Stomach (tissue), 9 donors: ENCODE measurements around the gene IQCF5. TPM values are rescaled to one million over a fixed set of nuclear protein-coding genes. Genes with fewer than 3 reads are reported as not detected.

Source experiments
- DNase-seq, 2 donors: peaks; one replicate each; pipeline versions ENCODE4 v3.0.0 to v3.0.0-alpha.2; 2013 to 2019
- H3K27ac ChIP-seq, 5 donors: fragments of 200-600 bp in 4 of 5; sonication (generic) in 4 of 5; one replicate each; pipeline ENCODE4 v1.5.1; 2013 to 2019; ENCODE audit warnings: mild to moderate bottlenecking in 1 of 5, moderate library complexity in 1 of 5
- H3K27me3 ChIP-seq, 3 donors: fragments of 200-600 bp; sonication (generic); one replicate each; pipeline ENCODE4 v1.5.1; 2017 to 2019; ENCODE audit warnings: mixed run types in 1 of 3
- H3K36me3 ChIP-seq, 4 donors: fragments of 200-600 bp; sonication (generic); 1 replicate in 3 of 4; 2 replicates in 1 of 4; pipeline ENCODE4 v1.5.1; 2016 to 2019
- H3K4me1 ChIP-seq, 4 donors: fragments of 200-600 bp; sonication (generic); one replicate each; pipeline ENCODE4 v1.5.1; 2016 to 2019
- H3K4me3 ChIP-seq, 4 donors: fragments of 200-600 bp; sonication (generic) in 3 of 4; one replicate each; pipeline ENCODE4 v1.5.1; 2016 to 2019; ENCODE audit warnings: mild to moderate bottlenecking in 1 of 4
- H3K9me3 ChIP-seq, 4 donors: fragments of 200-600 bp; sonication (generic); one replicate each; pipeline ENCODE4 v1.5.1; 2016 to 2019
- EP300 ChIP-seq: sonication (generic); formaldehyde crosslinking; IDR thresholded peaks from one replicate; pipeline ENCODE4 v1.6.1; 2017; ENCODE audit warnings: antibody characterized with exemption
- POLR2A ChIP-seq, 4 donors: fragments of 450-650 bp; IDR thresholded peaks; one replicate each; pipeline ENCODE4 v1.6.1; 2016; ENCODE audit warnings: antibody characterized with exemption in 4 of 4, control low read depth in 2 of 4, mild to moderate bottlenecking in 1 of 4, moderate library complexity in 1 of 4
- POLR2AphosphoS5 ChIP-seq, 3 donors: sonication (generic); formaldehyde crosslinking; IDR thresholded peaks; one replicate each; pipeline ENCODE4 v1.6.1; 2016; ENCODE audit warnings: antibody characterized with exemption in 3 of 3
- WGBS, 5 donors: extraction: QIAGEN DNeasy Blood & Tissue Kit in 3 of 5; methylation state at CpG; one replicate each; pipeline versions ENCODE4 v1.1.5 to v1.1.7; 2013 to 2018; 5-methylcytosine and 5-hydroxymethylcytosine counted together
- intact Hi-C: fragments of 100-400 bp; cut with DNase I; formaldehyde crosslinking; loops from one replicate; pipeline ENCODE4 v1.15.1; 2023; ENCODE audit warnings: low total_unique reads
- polyA plus RNA-seq, 3 donors: library from polyadenylated mRNA; stranded (reverse); fragments of 200-250 nt; gene quantifications; one replicate each; pipeline ENCODE4 v1.2.3, GENCODE V29; 2013
- total RNA-seq, 5 donors: library from RNA; depleted of rRNA; stranded (reverse); fragments of >200 nt; gene quantifications; one replicate each; pipeline versions ENCODE4 v1.1.0 to v1.2.3, GENCODE V29; 2014 to 2016
- TF ChIP-seq, protein P1 (sequence below), 7 experiments: fragments of 450-650 bp in 4 of 7; fragments of 200-600 bp in 3 of 7; sonication (generic) in 3 of 7; IDR thresholded peaks; one replicate each; pipeline ENCODE4 v1.5.1; 2016 to 2019; ENCODE audit warnings: antibody characterized with exemption in 7 of 7, control low read depth in 2 of 7, mild to moderate bottlenecking in 1 of 7
- donor health status: healthy with polysubstance abuse.
- donor health status: Bipolar disorder and iron deficiency.
- donor health status: healthy.

IQCF5 gene
- total and polyA plus RNA-seq, 8 donors: not detected

DNA sequence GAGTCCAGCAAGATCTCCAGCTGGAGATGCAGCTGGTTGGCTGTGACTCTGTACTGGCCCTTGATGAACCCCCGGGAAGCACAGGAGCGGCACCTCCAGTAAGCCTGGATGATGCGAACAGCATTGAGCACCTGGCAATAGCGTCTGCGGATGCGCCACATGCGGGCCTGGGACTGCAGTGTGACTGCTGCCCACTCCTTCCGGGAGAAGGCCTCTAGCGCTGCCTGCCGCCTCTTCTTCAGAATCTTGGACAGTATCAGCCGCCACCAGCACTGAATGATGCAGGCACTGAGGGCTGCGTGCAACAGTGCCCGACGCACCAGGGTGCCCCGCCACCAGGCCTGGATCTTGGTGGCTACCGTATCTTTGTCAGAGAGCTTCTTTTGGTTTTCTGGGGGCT, 19.5 kb upstream of the IQCF5 start:
- 91 to 98% (median 96%) methylated on average over 11 to 16 of the region's 16 CpGs for WGBS, 5 donors
- Histone ChIP-seq H3K9me3 (no peaks in the 10 kb centered on the region), H3K27me3 (peaks cover 0 to 13% (median 0%) of the 10 kb centered on the region in 3 donors), H3K4me1 (no peaks in the 10 kb centered on the region), H3K27ac (no peak overlapping the region), H3K36me3 (no peaks in the 10 kb centered on the region), H3K4me3 (no peak overlapping the region)
- TF ChIP-seq POLR2AphosphoS5 (IDR thresholded peaks at IDR 0.05) (no peak), EP300 (no peak), POLR2A (IDR thresholded peaks at IDR 0.05) (no peak)
- TF ChIP-seq, protein P1, sequence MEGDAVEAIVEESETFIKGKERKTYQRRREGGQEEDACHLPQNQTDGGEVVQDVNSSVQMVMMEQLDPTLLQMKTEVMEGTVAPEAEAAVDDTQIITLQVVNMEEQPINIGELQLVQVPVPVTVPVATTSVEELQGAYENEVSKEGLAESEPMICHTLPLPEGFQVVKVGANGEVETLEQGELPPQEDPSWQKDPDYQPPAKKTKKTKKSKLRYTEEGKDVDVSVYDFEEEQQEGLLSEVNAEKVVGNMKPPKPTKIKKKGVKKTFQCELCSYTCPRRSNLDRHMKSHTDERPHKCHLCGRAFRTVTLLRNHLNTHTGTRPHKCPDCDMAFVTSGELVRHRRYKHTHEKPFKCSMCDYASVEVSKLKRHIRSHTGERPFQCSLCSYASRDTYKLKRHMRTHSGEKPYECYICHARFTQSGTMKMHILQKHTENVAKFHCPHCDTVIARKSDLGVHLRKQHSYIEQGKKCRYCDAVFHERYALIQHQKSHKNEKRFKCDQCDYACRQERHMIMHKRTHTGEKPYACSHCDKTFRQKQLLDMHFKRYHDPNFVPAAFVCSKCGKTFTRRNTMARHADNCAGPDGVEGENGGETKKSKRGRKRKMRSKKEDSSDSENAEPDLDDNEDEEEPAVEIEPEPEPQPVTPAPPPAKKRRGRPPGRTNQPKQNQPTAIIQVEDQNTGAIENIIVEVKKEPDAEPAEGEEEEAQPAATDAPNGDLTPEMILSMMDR (IDR thresholded peaks at IDR 0.05): no peak
- DNase-seq: no peak
- intact Hi-C loops: no loop called here

DNA sequence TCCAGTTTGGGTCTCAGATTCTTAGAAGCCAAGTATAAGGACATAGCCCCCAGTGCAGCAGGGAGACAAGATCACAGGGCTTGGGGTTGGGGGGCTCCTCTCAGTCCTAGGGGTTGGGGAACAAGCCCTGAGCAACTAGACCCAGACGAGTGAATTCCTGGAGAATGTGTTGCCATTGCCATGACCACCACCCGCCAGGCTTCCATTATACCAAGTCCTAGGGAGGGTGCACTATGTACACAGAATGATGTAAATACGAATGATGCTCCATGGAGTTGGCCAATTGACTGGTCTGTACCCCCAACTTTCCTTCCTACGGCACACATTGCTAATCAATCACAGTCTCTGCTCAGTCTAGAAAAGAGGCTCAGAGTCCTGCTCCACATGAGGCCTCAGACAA, 19.0 kb upstream of the IQCF5 start:
- TF ChIP-seq POLR2A (IDR thresholded peaks at IDR 0.05) (no peak), POLR2AphosphoS5 (IDR thresholded peaks at IDR 0.05) (no peak), EP300 (no peak)
- TF ChIP-seq, protein P1 (IDR thresholded peaks at IDR 0.05): no peak
- intact Hi-C loops: no loop called here

DNA sequence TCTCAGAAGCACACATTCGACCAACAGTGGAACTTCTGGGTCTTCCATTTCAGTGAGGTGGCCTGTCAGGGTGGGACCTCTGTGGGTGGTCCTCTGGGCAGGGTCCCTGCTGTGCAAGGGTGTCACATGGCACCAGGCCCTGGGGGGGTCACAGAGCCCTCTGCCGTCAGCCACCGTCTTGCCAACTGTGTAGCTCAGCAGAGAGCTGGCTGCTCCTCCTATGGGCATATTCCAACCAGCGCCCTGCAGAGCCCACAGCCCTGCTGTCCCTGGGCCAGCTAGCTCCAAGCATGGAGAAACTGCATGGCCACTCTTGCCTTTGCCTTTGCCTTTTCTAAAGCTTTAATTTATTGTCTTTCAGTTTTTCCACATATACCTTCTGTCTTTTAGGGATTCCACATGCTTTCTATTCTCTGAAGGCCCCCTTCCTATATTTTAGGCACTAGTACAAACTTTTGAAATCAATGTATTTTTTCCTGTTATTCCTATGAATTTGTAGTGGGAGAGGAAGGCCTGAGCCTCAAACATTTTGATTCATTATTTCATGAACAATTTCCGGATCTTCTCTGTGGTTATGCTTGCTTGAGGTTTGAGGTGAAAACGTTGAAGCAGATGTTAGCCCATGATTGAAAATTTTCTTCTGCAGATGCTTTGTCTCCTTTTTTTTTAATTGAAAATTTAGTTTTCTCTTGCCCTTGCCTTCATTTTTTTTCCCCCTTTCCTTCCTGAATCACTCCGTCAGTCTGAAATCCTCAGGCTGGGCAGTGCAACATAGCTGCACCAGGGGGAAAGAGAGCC, 16.0 kb upstream of the IQCF5 start:
- Histone ChIP-seq H3K27me3 (peaks cover 0 to 6% (median 0%) of the 10 kb centered on the region in 3 donors), H3K27ac (no peak overlapping the region), H3K4me1 (no peaks in the 10 kb centered on the region), H3K9me3 (no peaks in the 10 kb centered on the region), H3K4me3 (no peak overlapping the region), H3K36me3 (no peaks in the 10 kb centered on the region)
- TF ChIP-seq POLR2A (IDR thresholded peaks at IDR 0.05) (no peak), EP300 (no peak), POLR2AphosphoS5 (IDR thresholded peaks at IDR 0.05) (no peak)
- TF ChIP-seq, protein P1 (IDR thresholded peaks at IDR 0.05): no peak
- intact Hi-C loops: no loop called here
- DNase-seq: no peak
- WGBS, 5 donors: 76 to 84% (median 79%) methylated on average over 7 of the region's 7 CpGs

More for the DNA sequence above, 19.0 kb upstream of the IQCF5 start:
- no peak for DNase-seq
- Histone ChIP-seq H3K4me3 (no peak overlapping the region), H3K27ac (no peak overlapping the region), H3K27me3 (peaks cover 0 to 13% (median 0%) of the 10 kb centered on the region in 3 donors), H3K36me3 (no peaks in the 10 kb centered on the region), H3K9me3 (no peaks in the 10 kb centered on the region), H3K4me1 (no peaks in the 10 kb centered on the region)
- 68 to 87% (median 81%) methylated on average over 4 of the region's 4 CpGs for WGBS, 5 donors

DNA sequence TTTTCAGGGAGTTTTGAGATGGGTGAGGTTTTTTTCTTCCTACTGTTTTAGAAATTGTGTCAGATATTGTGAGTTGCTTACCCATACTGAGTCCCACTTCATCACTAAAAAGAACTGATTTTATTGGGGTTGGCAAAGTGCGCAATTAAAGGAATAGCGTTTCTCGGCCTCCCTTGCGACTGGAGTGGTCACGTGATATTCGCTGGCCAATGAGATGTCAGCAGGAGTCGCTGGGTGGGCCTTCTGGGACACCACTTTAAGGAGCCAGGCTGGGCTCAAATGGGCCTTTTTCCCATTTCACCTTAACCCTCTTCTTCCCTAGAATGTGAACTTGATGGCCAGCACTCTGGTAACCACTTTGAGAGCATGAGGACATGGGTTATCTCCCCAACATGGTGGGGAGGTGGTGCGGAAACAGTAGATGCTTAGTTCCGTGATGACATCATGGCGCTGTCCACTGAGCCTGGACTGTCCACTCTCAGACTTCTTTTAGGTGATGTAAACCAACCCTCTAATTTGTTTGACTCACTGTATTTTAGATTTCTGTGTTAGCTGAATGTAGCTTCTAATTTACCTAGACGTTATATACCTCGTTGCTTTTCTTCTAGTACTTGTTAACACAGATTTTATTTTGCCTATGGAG, 13.2 kb upstream of the IQCF5 start:
- no peak for DNase-seq
- no peaks in the 10 kb centered on the region for H3K4me1 ChIP-seq
- no peak overlapping the region for H3K4me3 ChIP-seq
- H3K36me3 ChIP-seq: no peaks in the 10 kb centered on the region
- H3K27me3 ChIP-seq: peaks cover 0 to 14% (median 0%) of the 10 kb centered on the region in 3 donors
- intact Hi-C loops: no loop called here
- no peak overlapping the region for H3K27ac ChIP-seq
- no peaks in the 10 kb centered on the region for H3K9me3 ChIP-seq
- TF ChIP-seq POLR2AphosphoS5 (IDR thresholded peaks at IDR 0.05) (no peak), EP300 (no peak), POLR2A (IDR thresholded peaks at IDR 0.05) (no peak)
- TF ChIP-seq, protein P1 (IDR thresholded peaks at IDR 0.05): no peak
- 91 to 94% (median 93%) methylated on average over 12 of the region's 12 CpGs for WGBS, 5 donors
